HepG2 (cell line): ENCODE results near the gene CHRNB2.

Source experiments
- FOXJ3 ChIP-seq: sonication (generic); formaldehyde crosslinking; IDR thresholded peaks from 2 replicates; pipeline ENCODE4 v1.4.0; 2020; ENCODE audit warnings: missing genetic modification reagents, mild to moderate bottlenecking, borderline replicate concordance
- MYC ChIP-seq: sonication (generic); formaldehyde crosslinking; IDR thresholded peaks from 2 replicates; pipeline ENCODE4 v1.9.0; 2021; ENCODE audit warnings: missing genetic modification reagents, borderline replicate concordance

DNA sequence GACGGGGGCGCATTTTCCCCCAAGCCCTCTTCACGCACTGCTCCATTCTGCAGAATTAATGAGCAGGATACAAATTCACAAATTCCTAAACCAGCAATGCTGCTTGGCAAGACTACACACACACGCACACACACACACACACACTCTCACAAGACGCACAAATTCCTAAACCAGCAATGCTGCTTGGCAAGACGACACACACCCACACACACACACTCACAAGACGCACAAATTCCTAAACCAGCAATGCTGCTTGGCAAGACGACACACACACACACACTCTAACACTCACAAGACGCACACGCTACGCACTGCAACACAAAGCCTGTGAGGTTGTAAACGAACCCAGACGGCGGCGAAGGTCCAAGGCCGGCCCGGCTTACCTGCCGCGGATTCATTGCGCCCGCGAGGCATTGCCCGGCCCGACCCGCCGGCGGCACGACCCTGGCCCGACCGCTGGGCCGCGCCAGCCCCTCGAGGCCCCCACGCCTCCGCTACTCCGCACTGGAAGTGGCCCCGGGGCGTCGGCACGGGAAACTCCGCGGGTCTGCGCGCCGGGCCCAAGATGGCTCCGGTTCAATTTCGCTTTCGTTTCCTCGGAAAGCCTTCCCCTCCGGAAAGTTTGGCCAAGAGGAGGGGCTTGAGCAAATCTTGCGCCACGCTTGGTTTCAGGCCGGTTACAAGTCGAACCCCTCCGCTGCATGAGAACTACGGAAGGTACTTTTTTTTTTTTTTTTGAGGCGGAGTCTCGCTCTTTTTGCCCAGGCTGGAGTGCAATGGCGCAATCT lies 40.2 kb downstream of the CHRNB2 start, which contains the start of gene ADAR:
- TF ChIP-seq FOXJ3 (no peak), MYC (no peak; the same call in 1 of the 2 replicates)
